Suprapubic skin (tissue), 3 donors: Measurements from ENCODE around the gene AQP2.

Source experiments
- EP300 ChIP-seq: sonication (generic); formaldehyde crosslinking; IDR thresholded peaks from one replicate; pipeline ENCODE4 v1.6.1; 2017; ENCODE audit warnings: antibody characterized with exemption
- POLR2A ChIP-seq, 2 donors: fragments of 450-650 bp; IDR thresholded peaks; one replicate each; pipeline ENCODE4 v1.6.1; 2017; ENCODE audit warnings: antibody characterized with exemption in 2 of 2, mild to moderate bottlenecking in 2 of 2, moderate library complexity in 2 of 2
- TF ChIP-seq, protein P1 (sequence below), 2 donors: fragments of 200-600 bp in 1 of 2; fragments of 450-650 bp in 1 of 2; sonication (generic) in 1 of 2; IDR thresholded peaks; one replicate each; pipeline ENCODE4 v1.5.1; 2016 to 2019; ENCODE audit warnings: antibody characterized with exemption in 2 of 2, mild to moderate bottlenecking in 1 of 2, moderate library complexity in 1 of 2

DNA sequence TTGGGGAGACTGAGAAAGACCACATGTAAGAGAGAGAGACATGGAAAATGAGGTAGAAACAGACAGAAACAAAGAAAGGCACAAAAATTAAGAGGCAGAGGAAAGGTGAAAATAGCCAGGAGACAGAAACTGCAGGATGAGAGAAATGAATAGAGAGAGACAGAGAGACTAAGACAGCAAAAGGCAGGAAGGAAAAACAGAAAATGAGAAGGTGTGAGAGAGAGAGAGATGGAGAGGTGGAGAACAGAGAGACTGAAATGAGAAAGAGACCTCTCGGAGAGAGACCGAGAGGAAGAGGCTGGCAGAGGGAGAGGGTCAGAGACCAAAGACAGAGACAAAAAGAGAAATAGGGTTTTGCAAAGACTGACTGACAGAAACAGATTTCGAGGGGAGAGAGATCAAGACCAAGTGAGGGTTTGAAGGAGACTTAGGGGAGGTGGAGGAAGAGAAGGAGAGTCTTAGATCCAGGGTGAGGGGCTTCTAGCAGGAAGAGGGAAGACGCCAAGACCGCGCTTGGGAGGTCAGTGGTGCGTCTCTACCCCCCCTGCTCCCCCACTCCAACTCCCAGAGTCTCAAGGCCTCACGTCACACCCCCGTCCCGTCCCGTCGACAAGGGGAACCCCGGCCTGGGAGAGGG is 10.1 kb downstream of the AQP2 start:
- TF ChIP-seq, protein P1, sequence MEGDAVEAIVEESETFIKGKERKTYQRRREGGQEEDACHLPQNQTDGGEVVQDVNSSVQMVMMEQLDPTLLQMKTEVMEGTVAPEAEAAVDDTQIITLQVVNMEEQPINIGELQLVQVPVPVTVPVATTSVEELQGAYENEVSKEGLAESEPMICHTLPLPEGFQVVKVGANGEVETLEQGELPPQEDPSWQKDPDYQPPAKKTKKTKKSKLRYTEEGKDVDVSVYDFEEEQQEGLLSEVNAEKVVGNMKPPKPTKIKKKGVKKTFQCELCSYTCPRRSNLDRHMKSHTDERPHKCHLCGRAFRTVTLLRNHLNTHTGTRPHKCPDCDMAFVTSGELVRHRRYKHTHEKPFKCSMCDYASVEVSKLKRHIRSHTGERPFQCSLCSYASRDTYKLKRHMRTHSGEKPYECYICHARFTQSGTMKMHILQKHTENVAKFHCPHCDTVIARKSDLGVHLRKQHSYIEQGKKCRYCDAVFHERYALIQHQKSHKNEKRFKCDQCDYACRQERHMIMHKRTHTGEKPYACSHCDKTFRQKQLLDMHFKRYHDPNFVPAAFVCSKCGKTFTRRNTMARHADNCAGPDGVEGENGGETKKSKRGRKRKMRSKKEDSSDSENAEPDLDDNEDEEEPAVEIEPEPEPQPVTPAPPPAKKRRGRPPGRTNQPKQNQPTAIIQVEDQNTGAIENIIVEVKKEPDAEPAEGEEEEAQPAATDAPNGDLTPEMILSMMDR (IDR thresholded peaks at IDR 0.05), result no peak
- TF ChIP-seq POLR2A (IDR thresholded peaks at IDR 0.05) (no peak), EP300 (no peak)
